HuH-7 (cell line): ENCODE data around the gene RHBG.

ENCODE experiments used
- DNase-seq: peaks from one replicate; pipeline ENCODE4 v3.0.0; 2011; ENCODE audit warnings: low spot score

The RHBG gene

GRCh38 chr1:156427957-156428356, 58.9 kb downstream of the RHBG start:
- DNase-seq = no peak

- no peak for DNase-seq
Observed at GRCh38 chr1:156428746-156429288, 59.8 kb downstream of the RHBG start.

GRCh38 chr1:156429313-156430060, 60.5 kb downstream of the RHBG start:
- no peak for DNase-seq

GRCh38 chr1:156430303-156430702, 61.3 kb downstream of the RHBG start:
- DNase-seq = no peak

GRCh38 chr1:156430866-156431265, 61.9 kb downstream of the RHBG start:
- no peak for DNase-seq

GRCh38 chr1:156431366-156431765, 62.4 kb downstream of the RHBG start:
- no peak for DNase-seq

GRCh38 chr1:156431769-156432668, 63.0 kb downstream of the RHBG start:
- DNase-seq = no peak

- DNase-seq = no peak
Observed at GRCh38 chr1:156432669-156433018, 63.6 kb downstream of the RHBG start.

GRCh38 chr1:156433032-156433431, 64.0 kb downstream of the RHBG start:
- DNase-seq = no peak

- no peak for DNase-seq
Observed at GRCh38 chr1:156433602-156434001, 64.6 kb downstream of the RHBG start.
